ENCODE measurements around the gene CNTLN.

The CNTLN gene

GRCh38 chr9:17204611-17205152 lies 69.8 kb downstream of the CNTLN start:
- peaks cover 4% of the 10 kb centered on the region for H3K9me3 ChIP-seq (ENCODE audit: control insufficient read depth, low read length)
- H3K4me3 ChIP-seq (ENCODE audit: low read length): no peak overlapping the region
- no peaks in the 10 kb centered on the region for H3K4me1 ChIP-seq (ENCODE audit: control insufficient read depth, insufficient read depth, low read length)
- H3K36me3 ChIP-seq (ENCODE audit: control insufficient read depth, insufficient read depth, low read length, severe bottlenecking): no peaks in the 10 kb centered on the region
- H3K27me3 ChIP-seq (replicated peaks; ENCODE audit: control insufficient read depth, insufficient read depth, low read length): no peaks in the 10 kb centered on the region
- no peak overlapping the region for H3K9ac ChIP-seq (ENCODE audit: low read length)
- no peak for DNase-seq (ENCODE audit: low read depth)

GRCh38 chr9:17216011-17216410 lies 81.2 kb downstream of the CNTLN start:
- Histone ChIP-seq H3K36me3 (ENCODE audit: control insufficient read depth, insufficient read depth, low read length, severe bottlenecking) (no peaks in the 10 kb centered on the region), H3K27me3 (replicated peaks; ENCODE audit: control insufficient read depth, insufficient read depth, low read length) (no peaks in the 10 kb centered on the region)

GRCh38 chr9:17216646-17217045 lies 81.8 kb downstream of the CNTLN start:
- Histone ChIP-seq H3K36me3 (ENCODE audit: control insufficient read depth, insufficient read depth, low read length, severe bottlenecking) (no peaks in the 10 kb centered on the region), H3K4me1 (ENCODE audit: control insufficient read depth, insufficient read depth, low read length) (peaks cover 11% of the 10 kb centered on the region), H3K9me3 (ENCODE audit: control insufficient read depth, low read length) (no peaks in the 10 kb centered on the region), H3K4me3 (ENCODE audit: low read length) (no peak overlapping the region), H3K9ac (ENCODE audit: low read length) (no peak overlapping the region), H3K27me3 (replicated peaks; ENCODE audit: control insufficient read depth, insufficient read depth, low read length) (no peaks in the 10 kb centered on the region)
- DNase-seq (ENCODE audit: low read depth): no peak

More at GRCh38 chr9:17216011-17216410, 81.2 kb downstream of the CNTLN start:
- no peak overlapping the region for H3K4me3 ChIP-seq (ENCODE audit: low read length)
- no peak overlapping the region for H3K9ac ChIP-seq (ENCODE audit: low read length)
- peaks cover 11% of the 10 kb centered on the region for H3K4me1 ChIP-seq (ENCODE audit: control insufficient read depth, insufficient read depth, low read length)
- no peaks in the 10 kb centered on the region for H3K9me3 ChIP-seq (ENCODE audit: control insufficient read depth, low read length)
- DNase-seq (ENCODE audit: low read depth): no peak

- Histone ChIP-seq H3K27me3 (replicated peaks; ENCODE audit: control insufficient read depth, insufficient read depth, low read length) (no peaks in the 10 kb centered on the region), H3K4me1 (ENCODE audit: control insufficient read depth, insufficient read depth, low read length) (peaks cover 11% of the 10 kb centered on the region), H3K9me3 (ENCODE audit: control insufficient read depth, low read length) (no peaks in the 10 kb centered on the region), H3K4me3 (ENCODE audit: low read length) (no peak overlapping the region), H3K36me3 (ENCODE audit: control insufficient read depth, insufficient read depth, low read length, severe bottlenecking) (no peaks in the 10 kb centered on the region), H3K9ac (ENCODE audit: low read length) (no peak overlapping the region)
- DNase-seq (ENCODE audit: low read depth): no peak
Observed at GRCh38 chr9:17217272-17217671, 82.4 kb downstream of the CNTLN start.

GRCh38 chr9:17219261-17219660 lies 84.4 kb downstream of the CNTLN start:
- DNase-seq (ENCODE audit: low read depth): peak; percentile 25
- Histone ChIP-seq H3K4me3 (ENCODE audit: low read length) (no peak overlapping the region), H3K9ac (ENCODE audit: low read length) (no peak overlapping the region), H3K36me3 (ENCODE audit: control insufficient read depth, insufficient read depth, low read length, severe bottlenecking) (no peaks in the 10 kb centered on the region), H3K27me3 (replicated peaks; ENCODE audit: control insufficient read depth, insufficient read depth, low read length) (no peaks in the 10 kb centered on the region), H3K9me3 (ENCODE audit: control insufficient read depth, low read length) (no peaks in the 10 kb centered on the region), H3K4me1 (ENCODE audit: control insufficient read depth, insufficient read depth, low read length) (peaks cover 11% of the 10 kb centered on the region)

GRCh38 chr9:17222932-17223331 lies 88.1 kb downstream of the CNTLN start:
- DNase-seq (ENCODE audit: low read depth): no peak
- no peaks in the 10 kb centered on the region for H3K36me3 ChIP-seq (ENCODE audit: control insufficient read depth, insufficient read depth, low read length, severe bottlenecking)
- no peaks in the 10 kb centered on the region for H3K4me1 ChIP-seq (ENCODE audit: control insufficient read depth, insufficient read depth, low read length)
- H3K9me3 ChIP-seq (ENCODE audit: control insufficient read depth, low read length): no peaks in the 10 kb centered on the region
- H3K27me3 ChIP-seq (replicated peaks; ENCODE audit: control insufficient read depth, insufficient read depth, low read length): no peaks in the 10 kb centered on the region
- H3K9ac ChIP-seq (ENCODE audit: low read length): no peak overlapping the region
- H3K4me3 ChIP-seq (ENCODE audit: low read length): no peak overlapping the region

- H3K4me1 ChIP-seq (ENCODE audit: control insufficient read depth, insufficient read depth, low read length): no peaks in the 10 kb centered on the region
- H3K9ac ChIP-seq (ENCODE audit: low read length): no peak overlapping the region
- H3K9me3 ChIP-seq (ENCODE audit: control insufficient read depth, low read length): no peaks in the 10 kb centered on the region
- DNase-seq (ENCODE audit: low read depth): no peak
- no peaks in the 10 kb centered on the region for H3K36me3 ChIP-seq (ENCODE audit: control insufficient read depth, insufficient read depth, low read length, severe bottlenecking)
- no peak overlapping the region for H3K4me3 ChIP-seq (ENCODE audit: low read length)
- H3K27me3 ChIP-seq (replicated peaks; ENCODE audit: control insufficient read depth, insufficient read depth, low read length): no peaks in the 10 kb centered on the region
Observed at GRCh38 chr9:17225407-17225806, 90.6 kb downstream of the CNTLN start.

- Histone ChIP-seq H3K4me1 (ENCODE audit: control insufficient read depth, insufficient read depth, low read length) (no peaks in the 10 kb centered on the region), H3K9me3 (ENCODE audit: control insufficient read depth, low read length) (no peaks in the 10 kb centered on the region), H3K27me3 (replicated peaks; ENCODE audit: control insufficient read depth, insufficient read depth, low read length) (no peaks in the 10 kb centered on the region), H3K9ac (ENCODE audit: low read length) (no peak overlapping the region), H3K4me3 (ENCODE audit: low read length) (no peak overlapping the region), H3K36me3 (ENCODE audit: control insufficient read depth, insufficient read depth, low read length, severe bottlenecking) (no peaks in the 10 kb centered on the region)
- no peak for DNase-seq (ENCODE audit: low read depth)
Observed at GRCh38 chr9:17229945-17230560, 95.2 kb downstream of the CNTLN start.

- DNase-seq (ENCODE audit: low read depth): no peak
- Histone ChIP-seq H3K4me3 (ENCODE audit: low read length) (no peak overlapping the region), H3K9ac (ENCODE audit: low read length) (no peak overlapping the region), H3K27me3 (replicated peaks; ENCODE audit: control insufficient read depth, insufficient read depth, low read length) (no peaks in the 10 kb centered on the region), H3K9me3 (ENCODE audit: control insufficient read depth, low read length) (no peaks in the 10 kb centered on the region), H3K4me1 (ENCODE audit: control insufficient read depth, insufficient read depth, low read length) (no peaks in the 10 kb centered on the region), H3K36me3 (ENCODE audit: control insufficient read depth, insufficient read depth, low read length, severe bottlenecking) (no peaks in the 10 kb centered on the region)
Observed at GRCh38 chr9:17230646-17231045, 95.8 kb downstream of the CNTLN start.

GRCh38 chr9:17236147-17236546 lies 101.3 kb downstream of the CNTLN start:
- no peak for DNase-seq (ENCODE audit: low read depth)
- H3K4me3 ChIP-seq (ENCODE audit: low read length): no peak overlapping the region
- H3K9ac ChIP-seq (ENCODE audit: low read length): no peak overlapping the region
- no peaks in the 10 kb centered on the region for H3K36me3 ChIP-seq (ENCODE audit: control insufficient read depth, insufficient read depth, low read length, severe bottlenecking)
- no peaks in the 10 kb centered on the region for H3K27me3 ChIP-seq (replicated peaks; ENCODE audit: control insufficient read depth, insufficient read depth, low read length)
- H3K9me3 ChIP-seq (ENCODE audit: control insufficient read depth, low read length): no peaks in the 10 kb centered on the region
- H3K4me1 ChIP-seq (ENCODE audit: control insufficient read depth, insufficient read depth, low read length): no peaks in the 10 kb centered on the region

- Histone ChIP-seq H3K36me3 (ENCODE audit: control insufficient read depth, insufficient read depth, low read length, severe bottlenecking) (peaks cover 7% of the 10 kb centered on the region), H3K9me3 (ENCODE audit: control insufficient read depth, low read length) (peaks cover 25% of the 10 kb centered on the region), H3K9ac (ENCODE audit: low read length) (no peak overlapping the region), H3K4me3 (ENCODE audit: low read length) (no peak overlapping the region), H3K27me3 (replicated peaks; ENCODE audit: control insufficient read depth, insufficient read depth, low read length) (no peaks in the 10 kb centered on the region), H3K4me1 (ENCODE audit: control insufficient read depth, insufficient read depth, low read length) (no peaks in the 10 kb centered on the region)
- no peak for DNase-seq (ENCODE audit: low read depth)
Observed at GRCh38 chr9:17246770-17247169, 111.9 kb downstream of the CNTLN start.

- no peak for DNase-seq (ENCODE audit: low read depth)
- H3K4me3 ChIP-seq (ENCODE audit: low read length): no peak overlapping the region
Observed at GRCh38 chr9:17251100-17251499, 116.3 kb downstream of the CNTLN start.

More at GRCh38 chr9:17251100-17251499, 116.3 kb downstream of the CNTLN start:
- H3K9me3 ChIP-seq (ENCODE audit: control insufficient read depth, low read length): peaks cover 60% of the 10 kb centered on the region
- H3K9ac ChIP-seq (ENCODE audit: low read length): no peak overlapping the region
- H3K4me1 ChIP-seq (ENCODE audit: control insufficient read depth, insufficient read depth, low read length): no peaks in the 10 kb centered on the region
- H3K36me3 ChIP-seq (ENCODE audit: control insufficient read depth, insufficient read depth, low read length, severe bottlenecking): peaks cover 7% of the 10 kb centered on the region
- no peaks in the 10 kb centered on the region for H3K27me3 ChIP-seq (replicated peaks; ENCODE audit: control insufficient read depth, insufficient read depth, low read length)

All from adipocyte (in vitro differentiated cells).